ENCODE results near the gene LINC00237.

Gene LINC00237

GRCh38 chr20:21092806-21093205 lies 13.4 kb downstream of the LINC00237 start:
- in situ Hi-C loops (cut with MboI; ENCODE audit: low sequenced_read_pairs, unreplicated experiment) = no loop called here
- no peak for TF ChIP-seq CTCF (IDR thresholded peaks at IDR 0.05; ENCODE audit: borderline replicate concordance, control extremely low read depth, extremely low read depth, insufficient read depth, missing control alignments)

GRCh38 chr20:21090721-21091120 lies 15.4 kb downstream of the LINC00237 start:
- no peak for TF ChIP-seq CTCF (IDR thresholded peaks at IDR 0.05; ENCODE audit: borderline replicate concordance, control extremely low read depth, extremely low read depth, insufficient read depth, missing control alignments)
- DNase-seq (ENCODE audit: low spot score) = no peak
- in situ Hi-C loops (cut with MboI; ENCODE audit: low sequenced_read_pairs, unreplicated experiment) = no loop called here

More at GRCh38 chr20:21092806-21093205, 13.4 kb downstream of the LINC00237 start:
- no peak for DNase-seq (ENCODE audit: low spot score)

GRCh38 chr20:21090111-21090618 lies 16.0 kb downstream of the LINC00237 start:
- no peak for DNase-seq (ENCODE audit: low spot score)
- in situ Hi-C loops (cut with MboI; ENCODE audit: low sequenced_read_pairs, unreplicated experiment) = no loop called here
- TF ChIP-seq CTCF (IDR thresholded peaks at IDR 0.05; ENCODE audit: borderline replicate concordance, control extremely low read depth, extremely low read depth, insufficient read depth, missing control alignments) = no peak

- no peak for DNase-seq (ENCODE audit: low spot score)
- in situ Hi-C loops (cut with MboI; ENCODE audit: low sequenced_read_pairs, unreplicated experiment) = no loop called here
- no peak for TF ChIP-seq CTCF (IDR thresholded peaks at IDR 0.05; ENCODE audit: borderline replicate concordance, control extremely low read depth, extremely low read depth, insufficient read depth, missing control alignments)
Observed at GRCh38 chr20:21089391-21089790, 16.8 kb downstream of the LINC00237 start.

- DNase-seq (ENCODE audit: low spot score) = no peak
- no peak for TF ChIP-seq CTCF (IDR thresholded peaks at IDR 0.05; ENCODE audit: borderline replicate concordance, control extremely low read depth, extremely low read depth, insufficient read depth, missing control alignments)
- in situ Hi-C loops (cut with MboI; ENCODE audit: low sequenced_read_pairs, unreplicated experiment) = no loop called here
Observed at GRCh38 chr20:21087862-21088540, 18.2 kb downstream of the LINC00237 start.

- no peak for DNase-seq (ENCODE audit: low spot score)
- in situ Hi-C loops (cut with MboI; ENCODE audit: low sequenced_read_pairs, unreplicated experiment) = no loop called here
- no peak for TF ChIP-seq CTCF (IDR thresholded peaks at IDR 0.05; ENCODE audit: borderline replicate concordance, control extremely low read depth, extremely low read depth, insufficient read depth, missing control alignments)
Observed at GRCh38 chr20:21083825-21084325, 22.3 kb downstream of the LINC00237 start.
